Measurements from ENCODE around the gene CDC45.

DNA sequence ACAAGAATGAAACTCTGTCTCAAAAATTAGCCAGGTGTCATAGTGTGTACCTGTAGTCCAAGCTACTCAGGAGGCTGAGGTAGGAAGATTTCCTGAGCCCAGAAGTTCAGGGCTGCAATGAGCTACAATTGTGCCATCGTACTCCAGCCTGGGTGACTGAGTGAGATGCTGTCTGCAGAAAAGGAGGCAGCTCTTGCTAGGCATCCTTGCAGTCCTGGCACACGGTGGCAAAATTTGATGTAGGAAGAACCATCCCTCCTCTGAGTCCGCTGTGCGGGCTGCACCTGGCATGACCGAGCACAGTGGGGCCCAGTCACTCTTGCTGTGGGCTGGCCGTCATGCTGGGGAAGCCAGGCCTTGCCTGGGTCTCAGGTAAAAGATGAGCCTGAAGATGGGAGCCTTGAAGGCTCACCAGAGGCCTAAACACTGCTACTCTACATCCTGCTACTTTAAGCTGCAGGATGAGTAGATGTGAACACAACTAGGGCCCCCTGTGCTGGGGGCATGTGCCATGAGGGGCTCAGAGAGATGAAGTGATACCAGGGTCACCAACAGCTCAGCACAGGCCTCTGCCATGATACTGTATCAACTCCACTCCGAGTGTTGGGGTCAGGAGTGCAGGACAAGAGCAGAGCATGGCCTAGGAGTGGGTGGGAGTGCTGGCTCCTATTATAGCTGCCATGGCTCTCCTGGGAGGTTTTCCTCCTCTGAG, 18.6 kb downstream of the CDC45 start:
- TF ChIP-seq, protein P1, sequence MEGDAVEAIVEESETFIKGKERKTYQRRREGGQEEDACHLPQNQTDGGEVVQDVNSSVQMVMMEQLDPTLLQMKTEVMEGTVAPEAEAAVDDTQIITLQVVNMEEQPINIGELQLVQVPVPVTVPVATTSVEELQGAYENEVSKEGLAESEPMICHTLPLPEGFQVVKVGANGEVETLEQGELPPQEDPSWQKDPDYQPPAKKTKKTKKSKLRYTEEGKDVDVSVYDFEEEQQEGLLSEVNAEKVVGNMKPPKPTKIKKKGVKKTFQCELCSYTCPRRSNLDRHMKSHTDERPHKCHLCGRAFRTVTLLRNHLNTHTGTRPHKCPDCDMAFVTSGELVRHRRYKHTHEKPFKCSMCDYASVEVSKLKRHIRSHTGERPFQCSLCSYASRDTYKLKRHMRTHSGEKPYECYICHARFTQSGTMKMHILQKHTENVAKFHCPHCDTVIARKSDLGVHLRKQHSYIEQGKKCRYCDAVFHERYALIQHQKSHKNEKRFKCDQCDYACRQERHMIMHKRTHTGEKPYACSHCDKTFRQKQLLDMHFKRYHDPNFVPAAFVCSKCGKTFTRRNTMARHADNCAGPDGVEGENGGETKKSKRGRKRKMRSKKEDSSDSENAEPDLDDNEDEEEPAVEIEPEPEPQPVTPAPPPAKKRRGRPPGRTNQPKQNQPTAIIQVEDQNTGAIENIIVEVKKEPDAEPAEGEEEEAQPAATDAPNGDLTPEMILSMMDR (IDR thresholded peaks at IDR 0.05): no peak
- TF ChIP-seq POLR2A (IDR thresholded peaks at IDR 0.05) (no peak), EP300 (IDR thresholded peaks at IDR 0.05) (no peak)

All from sigmoid colon (tissue), 4 donors.